Tibial nerve (tissue), 4 donors: ENCODE measurements around the gene KRTAP3-1. TPM values are rescaled to one million over a fixed set of nuclear protein-coding genes. Genes with fewer than 3 reads are reported as not detected.

Source experiments
- DNase-seq, 2 donors: peaks; one replicate each; pipeline ENCODE4 v3.0.0-alpha.2; 2019; ENCODE audit warnings: low spot score in 2 of 2
- H3K27ac ChIP-seq, 4 donors: fragments of 200-600 bp; sonication (generic) in 3 of 4; one replicate each; pipeline ENCODE4 v1.5.1; 2017 to 2019; ENCODE audit warnings: mild to moderate bottlenecking in 1 of 4
- H3K27me3 ChIP-seq, 2 donors: fragments of 200-600 bp; sonication (generic) in 1 of 2; one replicate each; pipeline versions ENCODE4 v1.5.1 to v1.6.0; 2017 to 2019
- H3K36me3 ChIP-seq, 3 donors: fragments of 200-600 bp; sonication (generic); one replicate each; pipeline ENCODE4 v1.5.1; 2018 to 2019
- H3K4me1 ChIP-seq, 4 donors: fragments of 200-600 bp; sonication (generic) in 3 of 4; one replicate each; pipeline ENCODE4 v1.5.1; 2017 to 2019
- H3K4me3 ChIP-seq, 4 donors: fragments of 200-600 bp; sonication (generic) in 3 of 4; one replicate each; pipeline ENCODE4 v1.5.1; 2017 to 2019; ENCODE audit warnings: mild to moderate bottlenecking in 1 of 4, moderate library complexity in 1 of 4
- H3K9me3 ChIP-seq, 4 donors: fragments of 200-600 bp; sonication (generic) in 3 of 4; one replicate each; pipeline ENCODE4 v1.5.1; 2017 to 2019
- CTCF ChIP-seq, 5 experiments: fragments of 200-600 bp in 3 of 5; fragments of 450-650 bp in 2 of 5; sonication (generic) in 3 of 5; IDR thresholded peaks; one replicate each; pipeline ENCODE4 v1.5.1; 2016 to 2019; ENCODE audit warnings: antibody characterized with exemption in 5 of 5, mild to moderate bottlenecking in 3 of 5, moderate library complexity in 2 of 5
- EP300 ChIP-seq, 2 donors: sonication (generic); formaldehyde crosslinking; IDR thresholded peaks; one replicate each; pipeline ENCODE4 v1.6.1; 2017; ENCODE audit warnings: antibody characterized with exemption in 2 of 2, mild to moderate bottlenecking in 1 of 2
- POLR2A ChIP-seq, 2 donors: fragments of 450-650 bp; IDR thresholded peaks; one replicate each; pipeline ENCODE4 v1.6.1; 2017; ENCODE audit warnings: antibody characterized with exemption in 2 of 2, mild to moderate bottlenecking in 2 of 2, moderate library complexity in 2 of 2
- WGBS, 2 donors: methylation state at CpG; one replicate each; pipeline ENCODE4 v1.1.5; 2018; 5-methylcytosine and 5-hydroxymethylcytosine counted together
- small RNA-seq: library from RNA; depleted of rRNA; stranded (forward); fragments of <200 nt; gene quantifications from one replicate; pipeline ENCODE3, GENCODE V24; 2016
- total RNA-seq, 4 donors: library from RNA; depleted of rRNA; stranded (reverse); fragments of >200 nt; gene quantifications; one replicate each; pipeline ENCODE4 v1.1.0, GENCODE V29; 2016

Gene KRTAP3-1
- total RNA-seq, 4 donors from 2014 or later, result not detected

- no peak for DNase-seq
- H3K4me3 ChIP-seq, result no peak overlapping the region
- 84 to 88% methylated on average over 1 of the region's 1 CpG for WGBS, 2 donors
- no peaks in the 10 kb centered on the region for H3K9me3 ChIP-seq
- H3K27ac ChIP-seq, result no peak overlapping the region
- TF ChIP-seq POLR2A (IDR thresholded peaks at IDR 0.05) (no peak), EP300 (IDR thresholded peaks at IDR 0.05) (no peak), CTCF (IDR thresholded peaks at IDR 0.05) (no peak)
- no peaks in the 10 kb centered on the region for H3K4me1 ChIP-seq
- no peaks in the 10 kb centered on the region for H3K36me3 ChIP-seq
- H3K27me3 ChIP-seq, result no peaks in the 10 kb centered on the region
These were observed 47.3 kb downstream of the KRTAP3-1 start for GRCh38 chr17:40961591-40961990.

DNA sequence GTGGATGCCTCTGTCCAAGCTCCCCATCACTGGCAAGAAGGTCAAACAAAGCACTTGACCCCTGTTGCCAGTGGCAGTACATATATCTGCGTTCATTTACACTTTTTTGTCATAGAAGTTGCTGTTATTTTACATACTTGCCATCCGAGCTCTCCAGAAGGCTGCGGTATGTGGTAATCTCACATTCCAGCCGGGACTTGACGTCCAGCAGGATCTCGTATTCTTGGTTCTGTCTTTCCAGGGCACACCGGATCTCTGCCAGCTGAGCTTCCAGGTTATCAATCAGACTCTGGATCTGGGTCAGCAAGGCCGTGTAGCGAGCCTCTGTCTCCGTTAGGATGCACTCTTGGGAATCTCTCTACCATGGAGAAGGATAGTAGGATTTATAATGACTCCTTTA, 48.8 kb downstream of the KRTAP3-1 start:
- no peak overlapping the region for H3K4me3 ChIP-seq
- H3K36me3 ChIP-seq, result no peaks in the 10 kb centered on the region
- H3K4me1 ChIP-seq, result no peaks in the 10 kb centered on the region
- no peaks in the 10 kb centered on the region for H3K9me3 ChIP-seq
- H3K27me3 ChIP-seq, result no peaks in the 10 kb centered on the region
- no peak for DNase-seq
- WGBS, 2 donors, result 81 to 85% methylated on average over 10 of the region's 10 CpGs
- TF ChIP-seq EP300 (IDR thresholded peaks at IDR 0.05) (no peak), POLR2A (IDR thresholded peaks at IDR 0.05) (no peak), CTCF (IDR thresholded peaks at IDR 0.05) (no peak)
- H3K27ac ChIP-seq, result no peak overlapping the region

Small RNAs within 50 kb of the gene (small RNA-seq; reads per million reads assigned to genes)
- not detected for gene KRTAP3-4P

Other genes with a start within 250 kb of the KRTAP3-1 start
- not detected for gene KRT26, start 236.9 kb downstream of the KRTAP3-1 start, total RNA-seq
- not detected for gene KRT27, start 226.6 kb downstream of the KRTAP3-1 start, total RNA-seq
- not detected for gene KRT28, start 209.2 kb downstream of the KRTAP3-1 start, total RNA-seq
- gene KRT10, start 186.5 kb downstream of the KRTAP3-1 start, total RNA-seq, result 10 to 100 TPM in 3 of 4 donors, 1 to 10 TPM in 1; 8.0 to 13.4 (median 11.3) TPM
- not detected for gene KRT12, start 141.9 kb downstream of the KRTAP3-1 start, total RNA-seq
- not detected for gene KRT20, start 123.9 kb downstream of the KRTAP3-1 start, total RNA-seq
- gene KRT23, start 71.5 kb downstream of the KRTAP3-1 start, total RNA-seq, result not detected
- not detected for gene KRT39, start 42.2 kb downstream of the KRTAP3-1 start, total RNA-seq
- not detected for gene KRT40, start 24.8 kb downstream of the KRTAP3-1 start, total RNA-seq
- not detected for gene KRTAP3-3, start 15.0 kb downstream of the KRTAP3-1 start, total RNA-seq
- not detected for gene KRTAP3-2, start 9.2 kb downstream of the KRTAP3-1 start, total RNA-seq
- gene KRTAP1-5, start 18.1 kb upstream of the KRTAP3-1 start, total RNA-seq, result under 1 TPM in 1 of 4 donors, not detected in 3; 0.60 TPM
- not detected for gene KRTAP1-4, start 21.1 kb upstream of the KRTAP3-1 start, total RNA-seq
- not detected for gene KRTAP1-3, start 25.7 kb upstream of the KRTAP3-1 start, total RNA-seq
- gene KRTAP1-1, start 32.3 kb upstream of the KRTAP3-1 start, total RNA-seq, result not detected
- gene KRTAP2-1, start 38.2 kb upstream of the KRTAP3-1 start, total RNA-seq, result not detected
- gene KRTAP2-2, start 46.1 kb upstream of the KRTAP3-1 start, total RNA-seq, result not detected
- not detected for gene KRTAP2-3, start 51.0 kb upstream of the KRTAP3-1 start, total RNA-seq
- gene KRTAP2-4, start 56.8 kb upstream of the KRTAP3-1 start, total RNA-seq, result not detected
- gene KRTAP4-7, start 75.0 kb upstream of the KRTAP3-1 start, total RNA-seq, result not detected
- gene KRTAP4-8, start 89.0 kb upstream of the KRTAP3-1 start, total RNA-seq, result not detected
- not detected for gene KRTAP4-16, start 93.1 kb upstream of the KRTAP3-1 start, total RNA-seq
- not detected for gene KRTAP4-9, start 96.3 kb upstream of the KRTAP3-1 start, total RNA-seq
- gene KRTAP4-11, start 109.2 kb upstream of the KRTAP3-1 start, total RNA-seq, result not detected
- gene KRTAP4-12, start 115.1 kb upstream of the KRTAP3-1 start, total RNA-seq, result not detected
- not detected for gene KRTAP4-6, start 131.4 kb upstream of the KRTAP3-1 start, total RNA-seq
- not detected for gene KRTAP4-5, start 140.7 kb upstream of the KRTAP3-1 start, total RNA-seq
- gene KRTAP4-4, start 151.6 kb upstream of the KRTAP3-1 start, total RNA-seq, result not detected
- gene KRTAP4-3, start 159.1 kb upstream of the KRTAP3-1 start, total RNA-seq, result not detected
- not detected for gene KRTAP4-2, start 169.1 kb upstream of the KRTAP3-1 start, total RNA-seq
- not detected for gene KRTAP4-1, start 175.8 kb upstream of the KRTAP3-1 start, total RNA-seq
- gene KRTAP9-1, start 180.8 kb upstream of the KRTAP3-1 start, total RNA-seq, result not detected
- gene KRTAP9-2, start 217.5 kb upstream of the KRTAP3-1 start, total RNA-seq, result not detected
- not detected for gene KRTAP9-3, start 223.3 kb upstream of the KRTAP3-1 start, total RNA-seq
- not detected for gene KRTAP9-8, start 228.9 kb upstream of the KRTAP3-1 start, total RNA-seq
- gene KRTAP9-4, start 240.6 kb upstream of the KRTAP3-1 start, total RNA-seq, result not detected
- gene KRTAP9-9, start 246.3 kb upstream of the KRTAP3-1 start, total RNA-seq, result not detected